AG09309 (cell line): ENCODE measurements around the gene RASSF8.
A peak's percentile ranks its signal among the peaks of the same experiment; 100 is the strongest.

Source experiments
- DNase-seq: peaks from one replicate; pipeline ENCODE4 v3.0.0-alpha.2; 2010; ENCODE audit warnings: low read depth
- H3K4me3 ChIP-seq: 2 replicates; pipeline ENCODE4 v1.5.1; 2011; ENCODE audit warnings: mild to moderate bottlenecking, low read depth, low read length, moderate library complexity; ENCODE audit not compliant: control insufficient read depth
- CTCF ChIP-seq: IDR thresholded peaks from 2 replicates; pipeline ENCODE4 v1.5.1; 2011; ENCODE audit warnings: mild to moderate bottlenecking, low read depth, low read length, inconsistent platforms; ENCODE audit not compliant: insufficient read depth, control insufficient read depth; ENCODE audit errors: missing control alignments

Gene RASSF8

GRCh38 chr12:25970916-25971653 is 12.6 kb downstream of the RASSF8 start:
- TF ChIP-seq CTCF = peak; percentile 18
- no peak overlapping the region for H3K4me3 ChIP-seq
- DNase-seq = no peak

- no peak for TF ChIP-seq CTCF
- DNase-seq = no peak
- no peak overlapping the region for H3K4me3 ChIP-seq
Observed at GRCh38 chr12:25971654-25972041, 13.2 kb downstream of the RASSF8 start.

GRCh38 chr12:25972783-25973182 is 14.3 kb downstream of the RASSF8 start:
- DNase-seq = no peak
- no peak for TF ChIP-seq CTCF
- H3K4me3 ChIP-seq = no peak overlapping the region

GRCh38 chr12:25975179-25975578 is 16.7 kb downstream of the RASSF8 start:
- no peak overlapping the region for H3K4me3 ChIP-seq
- TF ChIP-seq CTCF = no peak
- DNase-seq = no peak

GRCh38 chr12:25975682-25976081 is 17.2 kb downstream of the RASSF8 start:
- no peak overlapping the region for H3K4me3 ChIP-seq
- TF ChIP-seq CTCF = no peak
- DNase-seq = no peak

GRCh38 chr12:25976289-25976688 is 17.8 kb downstream of the RASSF8 start:
- DNase-seq = no peak
- H3K4me3 ChIP-seq = peak overlapping the region; percentile 13; the same call in 1 of the 2 replicates
- no peak for TF ChIP-seq CTCF

- DNase-seq = peak; percentile 74
- no peak for TF ChIP-seq CTCF
- no peak overlapping the region for H3K4me3 ChIP-seq
Observed at GRCh38 chr12:25977047-25977446, 18.6 kb downstream of the RASSF8 start.
